Pons (tissue), 1 donor: ENCODE measurements around the gene GTPBP2.

Experiments
- DNase-seq: peaks from one replicate; pipeline ENCODE4 v3.0.0-alpha.2; 2016; ENCODE audit warnings: low spot score

The GTPBP2 gene

DNA sequence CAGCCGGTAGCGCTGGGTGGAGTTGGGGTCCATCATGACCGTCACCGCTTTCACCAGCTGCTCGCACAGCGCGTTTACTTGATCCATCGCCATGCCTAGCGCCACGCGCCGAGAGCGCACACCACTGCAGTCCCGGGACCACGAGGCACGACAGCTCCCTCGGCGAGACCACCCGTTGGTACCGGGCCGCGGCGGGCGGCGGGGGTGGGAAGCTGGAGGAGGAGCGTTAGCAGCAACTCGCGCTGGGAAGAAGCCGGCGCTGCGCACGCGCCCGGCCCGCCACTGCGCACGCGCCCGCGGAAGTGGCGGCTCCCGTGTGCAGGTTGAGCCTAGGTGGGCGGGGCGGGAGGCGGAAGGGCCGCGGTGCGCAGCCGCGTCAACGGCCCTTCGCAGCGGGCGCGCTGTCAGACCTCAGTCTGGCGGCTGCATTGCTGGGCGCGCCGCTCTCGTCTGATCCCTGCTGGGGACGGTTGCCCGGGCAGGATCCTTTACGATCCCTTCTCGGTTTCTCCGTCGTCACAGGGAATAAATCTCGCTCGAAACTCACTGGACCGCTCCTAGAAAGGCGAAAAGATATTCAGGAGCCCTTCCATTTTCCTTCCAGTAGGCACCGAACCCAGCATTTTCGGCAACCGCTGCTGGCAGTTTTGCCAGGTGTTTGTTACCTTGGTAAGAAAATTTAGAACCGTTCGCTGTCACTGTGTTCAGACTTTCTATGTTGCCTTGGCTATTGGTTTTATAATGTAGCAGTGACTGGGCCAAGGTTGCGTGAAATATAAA is 53.1 kb downstream of the GTPBP2 start, which contains the start of the genes POLH and XPO5:
TSS of gene POLH (plus strand) at position 414 of the 780 bp plus-strand sequence. CDS start 6,135 bp downstream, outside the sequence.
TSS of gene XPO5 (minus strand) at position 267 of the 780 bp plus-strand sequence. CDS start at position 93, 174 bp downstream.
- peak; percentile 85 for DNase-seq

- DNase-seq: no peak
These were observed 53.8 kb downstream of the GTPBP2 start for GRCh38 chr6:43575105-43575771.

- DNase-seq: no peak
These were observed 57.0 kb downstream of the GTPBP2 start for GRCh38 chr6:43572015-43572414.

GRCh38 chr6:43570876-43571441 is 58.1 kb downstream of the GTPBP2 start:
- no peak for DNase-seq
